ENCODE data around the gene CIITA.

Gene CIITA

GRCh38 chr16:10879681-10880589 is 2.9 kb downstream of the CIITA start:
- peaks cover 6% of the 10 kb centered on the region for H3K36me3 Mint-ChIP-seq (ENCODE audit: insufficient read depth)

GRCh38 chr16:10880594-10881452 is 3.8 kb downstream of the CIITA start:
- peaks cover 61 to 63% of the 10 kb centered on the region in 2 donors for H3K4me1 Mint-ChIP-seq (ENCODE audit: low read depth in 2 of 2)
- no peak for DNase-seq
- no peaks in the 10 kb centered on the region for H3K9me3 Mint-ChIP-seq
- H3K4me3 Mint-ChIP-seq: peak overlapping the region; percentile 97 to 99
- no peaks in the 10 kb centered on the region for H3K27me3 Mint-ChIP-seq
- no peak for ATAC-seq (replicated peaks)
- H3K27ac Mint-ChIP-seq: peak overlapping the region in 1 of 2 donors; percentile 44
- peaks cover 6% of the 10 kb centered on the region for H3K36me3 Mint-ChIP-seq (ENCODE audit: insufficient read depth)

More at GRCh38 chr16:10879681-10880589, 2.9 kb downstream of the CIITA start:
- no peak for ATAC-seq (replicated peaks)
- Mint-ChIP-seq H3K4me3 (peak overlapping the region; percentile 97 to 99), H3K9me3 (no peaks in the 10 kb centered on the region), H3K4me1 (ENCODE audit: low read depth in 2 of 2) (peaks cover 54 to 64% of the 10 kb centered on the region in 2 donors), H3K27ac (peak overlapping the region in 1 of 2 donors; percentile 93), H3K27me3 (no peaks in the 10 kb centered on the region)
- no peak for DNase-seq

GRCh38 chr16:10881479-10882030 is 4.6 kb downstream of the CIITA start:
- Mint-ChIP-seq H3K27ac (peak overlapping the region in 1 of 2 donors; percentile 10), H3K4me3 (peak overlapping the region; percentile 97 to 99), H3K9me3 (no peaks in the 10 kb centered on the region), H3K27me3 (no peaks in the 10 kb centered on the region), H3K36me3 (ENCODE audit: insufficient read depth) (peaks cover 6% of the 10 kb centered on the region), H3K4me1 (ENCODE audit: low read depth in 2 of 2) (peaks cover 58 to 62% of the 10 kb centered on the region in 2 donors)
- no peak for ATAC-seq (replicated peaks)
- no peak for DNase-seq

- Mint-ChIP-seq H3K27ac (peak overlapping the region in 1 of 2 donors; percentile 38), H3K36me3 (ENCODE audit: insufficient read depth) (peaks cover 2% of the 10 kb centered on the region), H3K9me3 (no peaks in the 10 kb centered on the region), H3K4me1 (ENCODE audit: low read depth in 2 of 2) (peaks cover 46 to 55% of the 10 kb centered on the region in 2 donors), H3K27me3 (no peaks in the 10 kb centered on the region), H3K4me3 (no peak overlapping the region)
- DNase-seq (no peak), ATAC-seq (replicated peaks) (no peak)
Measured at GRCh38 chr16:10883004-10883403, 6.0 kb downstream of the CIITA start.

GRCh38 chr16:10885246-10885645 is 8.2 kb downstream of the CIITA start:
- Mint-ChIP-seq H3K36me3 (ENCODE audit: insufficient read depth) (peaks cover 6% of the 10 kb centered on the region), H3K9me3 (no peaks in the 10 kb centered on the region), H3K27me3 (no peaks in the 10 kb centered on the region), H3K4me3 (peak overlapping the region in 1 of 2 donors; percentile 3), H3K27ac (peak overlapping the region in 1 of 2 donors; percentile 75), H3K4me1 (ENCODE audit: low read depth in 2 of 2) (peaks cover 27 to 42% of the 10 kb centered on the region in 2 donors)
- DNase-seq: no peak
- no peak for ATAC-seq (replicated peaks)

- ATAC-seq (replicated peaks): no peak
- Mint-ChIP-seq H3K4me3 (no peak overlapping the region), H3K4me1 (ENCODE audit: low read depth in 2 of 2) (peaks cover 12 to 25% of the 10 kb centered on the region in 2 donors), H3K27ac (peak overlapping the region in 1 of 2 donors; percentile 58), H3K27me3 (no peaks in the 10 kb centered on the region), H3K9me3 (no peaks in the 10 kb centered on the region), H3K36me3 (ENCODE audit: insufficient read depth) (peaks cover 10% of the 10 kb centered on the region)
- no peak for DNase-seq
Measured at GRCh38 chr16:10888320-10888937, 11.4 kb downstream of the CIITA start.

- no peak overlapping the region for H3K4me3 Mint-ChIP-seq
- DNase-seq: no peak
Measured at GRCh38 chr16:10889855-10890254, 12.9 kb downstream of the CIITA start.

GRCh38 chr16:10892782-10893318 is 15.8 kb downstream of the CIITA start:
- Mint-ChIP-seq H3K27me3 (no peaks in the 10 kb centered on the region), H3K4me3 (no peak overlapping the region), H3K4me1 (ENCODE audit: low read depth in 2 of 2) (peaks cover 7 to 13% of the 10 kb centered on the region in 2 donors), H3K36me3 (ENCODE audit: insufficient read depth) (peaks cover 10% of the 10 kb centered on the region), H3K27ac (no peak overlapping the region), H3K9me3 (no peaks in the 10 kb centered on the region)
- ATAC-seq (replicated peaks): no peak
- no peak for DNase-seq

More at GRCh38 chr16:10889855-10890254, 12.9 kb downstream of the CIITA start:
- Mint-ChIP-seq H3K27me3 (no peaks in the 10 kb centered on the region), H3K27ac (no peak overlapping the region), H3K4me1 (ENCODE audit: low read depth in 2 of 2) (peaks cover 12 to 26% of the 10 kb centered on the region in 2 donors), H3K9me3 (no peaks in the 10 kb centered on the region), H3K36me3 (ENCODE audit: insufficient read depth) (peaks cover 10% of the 10 kb centered on the region)
- ATAC-seq (replicated peaks): no peak

GRCh38 chr16:10895053-10895946 is 18.3 kb downstream of the CIITA start:
- peak in 1 of 3 experiments; percentile 12 for DNase-seq
- no peaks in the 10 kb centered on the region for H3K27me3 Mint-ChIP-seq
- peak overlapping the region; percentile 3 to 14 for H3K27ac Mint-ChIP-seq
- no peaks in the 10 kb centered on the region for H3K9me3 Mint-ChIP-seq
- peaks cover 7 to 13% of the 10 kb centered on the region in 2 donors for H3K4me1 Mint-ChIP-seq (ENCODE audit: low read depth in 2 of 2)
- peaks cover 8% of the 10 kb centered on the region for H3K36me3 Mint-ChIP-seq (ENCODE audit: insufficient read depth)
- no peak for ATAC-seq (replicated peaks)
- H3K4me3 Mint-ChIP-seq: no peak overlapping the region

GRCh38 chr16:10896165-10896564 is 19.2 kb downstream of the CIITA start:
- H3K36me3 Mint-ChIP-seq (ENCODE audit: insufficient read depth): peaks cover 6% of the 10 kb centered on the region
- H3K27me3 Mint-ChIP-seq: no peaks in the 10 kb centered on the region
- DNase-seq (no peak), ATAC-seq (replicated peaks) (no peak)
- peaks cover 7 to 13% of the 10 kb centered on the region in 2 donors for H3K4me1 Mint-ChIP-seq (ENCODE audit: low read depth in 2 of 2)
- H3K4me3 Mint-ChIP-seq: no peak overlapping the region
- no peaks in the 10 kb centered on the region for H3K9me3 Mint-ChIP-seq
- peak overlapping the region in 1 of 2 donors; percentile 3 for H3K27ac Mint-ChIP-seq

- no peak for ATAC-seq (replicated peaks)
- H3K4me1 Mint-ChIP-seq (ENCODE audit: low read depth in 2 of 2): peaks cover 7 to 13% of the 10 kb centered on the region in 2 donors
Measured at GRCh38 chr16:10896723-10897122, 19.7 kb downstream of the CIITA start.

GRCh38 chr16:10897134-10897533 is 20.1 kb downstream of the CIITA start:
- peaks cover 7 to 13% of the 10 kb centered on the region in 2 donors for H3K4me1 Mint-ChIP-seq (ENCODE audit: low read depth in 2 of 2)
- no peak for ATAC-seq (replicated peaks)

More at GRCh38 chr16:10896723-10897122, 19.7 kb downstream of the CIITA start:
- H3K9me3 Mint-ChIP-seq: no peaks in the 10 kb centered on the region
- peaks cover 4% of the 10 kb centered on the region for H3K36me3 Mint-ChIP-seq (ENCODE audit: insufficient read depth)
- DNase-seq: no peak
- no peaks in the 10 kb centered on the region for H3K27me3 Mint-ChIP-seq
- no peak overlapping the region for H3K4me3 Mint-ChIP-seq
- no peak overlapping the region for H3K27ac Mint-ChIP-seq

More at GRCh38 chr16:10897134-10897533, 20.1 kb downstream of the CIITA start:
- no peak for DNase-seq
- Mint-ChIP-seq H3K4me3 (no peak overlapping the region), H3K27ac (no peak overlapping the region), H3K36me3 (ENCODE audit: insufficient read depth) (peaks cover 4% of the 10 kb centered on the region), H3K9me3 (no peaks in the 10 kb centered on the region), H3K27me3 (no peaks in the 10 kb centered on the region)
